HG03558 (cell line): Measurements from ENCODE around the gene RHOBTB3.
"Not testable (repeated sequence)": the region's sequence is repeated elsewhere in the genome, so short reads cannot be mapped to it uniquely, and the experiment has no call there.

Experiments used
- ATAC-seq: cut with Tn5 transposase; IDR thresholded peaks from one replicate; pipeline ENCODE4 v1.9.1; 2021; ENCODE audit warnings: moderate number of reproducible peaks; ENCODE audit not compliant: unreplicated experiment; ENCODE audit errors: extremely low read depth

Gene RHOBTB3

DNA sequence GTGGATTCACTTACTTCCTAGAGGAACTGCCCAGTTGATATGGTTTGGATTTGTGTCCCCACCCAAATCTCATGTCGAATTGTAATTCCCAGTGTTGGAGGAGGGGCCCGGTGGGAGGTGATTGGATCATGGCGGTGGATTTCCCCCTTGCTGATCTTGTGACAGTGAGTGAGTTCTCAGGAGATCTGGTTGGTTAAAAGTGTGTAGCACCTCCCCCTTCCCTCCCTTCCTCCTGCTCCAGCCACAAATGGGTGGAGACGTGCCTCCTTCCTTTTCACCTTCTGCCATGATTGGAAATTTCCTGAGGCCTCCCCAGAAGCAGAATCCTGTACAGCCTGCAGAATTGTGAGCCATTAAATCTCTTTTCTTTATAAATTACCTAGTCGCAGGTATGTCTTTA is 17.9 kb upstream of the RHOBTB3 start:
- not testable (repeated sequence) for ATAC-seq

DNA sequence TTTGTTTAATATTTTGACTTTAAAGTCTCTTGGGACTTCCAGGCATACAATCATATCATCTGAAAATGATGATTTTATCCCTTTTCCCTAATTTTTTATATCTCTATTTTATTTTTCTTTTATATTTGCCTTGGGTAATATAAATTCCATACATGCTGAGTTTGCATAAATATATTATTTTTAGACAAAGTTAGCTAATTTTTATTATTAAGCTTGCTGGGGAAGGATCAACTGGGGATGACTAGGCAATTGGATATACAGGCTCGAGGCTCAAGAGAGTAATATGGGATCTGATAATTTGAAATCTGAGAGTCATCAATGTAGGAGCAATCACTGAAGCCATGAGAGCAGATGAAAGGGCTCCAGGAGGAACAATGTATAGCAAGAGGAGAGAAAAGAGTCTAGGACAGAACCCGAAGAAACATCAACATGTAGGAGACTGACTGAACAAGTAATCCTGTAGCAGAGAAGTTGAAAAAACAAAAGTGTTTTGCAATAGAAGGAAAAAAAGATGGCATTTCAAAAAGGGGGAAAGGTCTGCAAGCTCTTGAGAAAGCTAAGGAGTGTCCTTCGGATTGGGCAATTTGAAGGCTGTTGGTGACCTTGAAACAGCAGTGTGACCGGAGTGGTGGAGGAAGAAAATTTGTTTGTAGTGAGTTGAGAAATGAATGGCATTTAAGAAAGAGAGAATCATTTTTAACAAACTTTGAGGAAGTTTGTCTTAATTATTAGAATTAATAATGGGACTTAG is 17.0 kb upstream of the RHOBTB3 start:
- no peak for ATAC-seq

- ATAC-seq, result peak; percentile 31
Measured at GRCh38 chr5:95715799-95716461, 15.2 kb upstream of the RHOBTB3 start.

GRCh38 chr5:95717439-95717838 is 13.7 kb upstream of the RHOBTB3 start:
- no peak for ATAC-seq

- ATAC-seq, result peak; percentile 63
Measured at GRCh38 chr5:95718203-95718602, 12.9 kb upstream of the RHOBTB3 start.

GRCh38 chr5:95718738-95719137 is 12.4 kb upstream of the RHOBTB3 start:
- no peak for ATAC-seq

DNA sequence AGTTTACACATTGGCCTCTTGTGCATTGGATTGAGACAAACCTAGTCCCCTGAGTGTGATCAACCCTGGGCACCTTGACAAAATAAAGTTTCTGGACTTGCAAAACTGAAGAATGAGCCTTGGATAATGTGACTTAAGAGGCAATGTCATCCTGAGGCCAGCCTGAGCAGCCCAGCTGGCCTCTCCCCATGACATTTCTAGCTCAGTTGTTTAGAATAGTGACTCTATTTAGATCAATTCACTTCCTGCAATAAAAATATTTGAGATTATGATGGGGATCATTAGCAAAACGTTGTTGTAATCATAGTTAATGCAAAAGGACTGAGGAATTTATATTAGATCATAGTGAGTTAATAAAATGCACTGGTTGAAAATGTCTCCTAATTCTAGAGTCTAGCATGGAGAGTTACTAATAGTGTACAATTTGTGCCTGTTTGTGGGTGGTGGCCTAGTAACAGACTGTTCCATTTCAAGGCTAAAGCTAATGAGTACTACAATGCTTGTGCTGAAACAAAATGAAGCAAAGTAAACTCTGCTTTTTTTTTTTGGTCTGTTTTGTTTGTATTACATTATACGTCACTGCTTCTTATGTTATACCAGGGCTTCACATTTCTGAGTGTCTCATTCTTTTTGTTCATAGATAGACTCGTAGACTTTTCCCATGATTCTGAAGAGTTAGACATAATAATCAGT is 10.9 kb upstream of the RHOBTB3 start:
- no peak for ATAC-seq

DNA sequence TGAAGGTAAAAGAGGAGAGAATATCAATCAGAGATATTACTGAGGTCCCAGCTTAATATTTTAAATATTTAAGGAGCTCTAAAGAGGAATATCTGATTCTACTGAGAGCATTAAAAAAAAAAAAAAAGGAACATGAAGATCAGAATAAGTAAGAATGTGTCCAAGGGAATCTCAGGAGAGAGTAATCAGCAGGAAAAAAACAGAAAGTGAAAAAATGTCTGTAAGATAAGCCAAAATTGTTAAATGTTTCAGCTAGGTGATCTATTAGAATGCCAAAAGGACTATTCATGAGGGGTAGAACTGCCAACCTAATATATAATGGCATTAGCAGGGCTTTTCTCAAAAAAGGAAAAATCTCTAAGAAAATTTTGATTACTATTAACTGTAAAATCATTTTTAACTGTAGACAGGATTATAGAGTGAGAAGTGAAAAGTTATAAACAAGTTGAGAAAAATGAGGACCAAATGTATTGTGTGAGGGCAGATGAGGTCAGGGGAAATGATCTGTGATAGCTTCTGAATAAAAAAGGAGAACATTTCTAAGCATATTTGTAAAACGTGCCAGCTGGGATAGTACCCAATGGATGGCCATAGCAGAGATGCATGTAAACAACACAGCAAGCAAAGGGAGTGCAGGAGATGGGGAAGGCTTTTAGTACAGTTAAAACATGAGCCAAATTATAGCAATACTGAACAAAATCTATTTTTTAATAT is 9.4 kb upstream of the RHOBTB3 start:
- no peak for ATAC-seq

GRCh38 chr5:95723632-95724369 is 7.3 kb upstream of the RHOBTB3 start:
- no peak for ATAC-seq

- ATAC-seq, result no peak
Measured at GRCh38 chr5:95725071-95725820, 5.9 kb upstream of the RHOBTB3 start.

- no peak for ATAC-seq
Measured at GRCh38 chr5:95725937-95726810, 5.0 kb upstream of the RHOBTB3 start.

GRCh38 chr5:95726811-95727763 is 4.0 kb upstream of the RHOBTB3 start:
- no peak for ATAC-seq

DNA sequence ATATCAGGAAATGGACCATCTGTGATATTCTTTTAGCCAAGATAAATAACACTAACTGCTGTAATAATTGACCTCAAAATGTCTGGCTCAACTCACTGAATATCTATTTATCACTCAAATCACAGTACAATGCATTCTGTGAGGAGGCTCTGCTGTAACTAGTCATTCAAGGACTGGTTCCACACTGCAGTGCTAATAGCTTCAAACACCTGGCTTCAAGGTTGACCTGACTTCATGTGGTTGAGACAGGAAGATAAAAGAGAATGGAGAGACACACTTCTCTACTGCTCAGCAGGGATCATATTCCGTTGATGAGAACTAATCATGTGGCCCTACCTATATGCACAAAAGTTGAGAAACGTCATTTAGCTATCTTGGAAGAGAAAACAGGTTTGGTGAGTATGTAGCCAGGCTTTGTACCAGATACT is 3.4 kb upstream of the RHOBTB3 start:
- peak; percentile 46 for ATAC-seq

DNA sequence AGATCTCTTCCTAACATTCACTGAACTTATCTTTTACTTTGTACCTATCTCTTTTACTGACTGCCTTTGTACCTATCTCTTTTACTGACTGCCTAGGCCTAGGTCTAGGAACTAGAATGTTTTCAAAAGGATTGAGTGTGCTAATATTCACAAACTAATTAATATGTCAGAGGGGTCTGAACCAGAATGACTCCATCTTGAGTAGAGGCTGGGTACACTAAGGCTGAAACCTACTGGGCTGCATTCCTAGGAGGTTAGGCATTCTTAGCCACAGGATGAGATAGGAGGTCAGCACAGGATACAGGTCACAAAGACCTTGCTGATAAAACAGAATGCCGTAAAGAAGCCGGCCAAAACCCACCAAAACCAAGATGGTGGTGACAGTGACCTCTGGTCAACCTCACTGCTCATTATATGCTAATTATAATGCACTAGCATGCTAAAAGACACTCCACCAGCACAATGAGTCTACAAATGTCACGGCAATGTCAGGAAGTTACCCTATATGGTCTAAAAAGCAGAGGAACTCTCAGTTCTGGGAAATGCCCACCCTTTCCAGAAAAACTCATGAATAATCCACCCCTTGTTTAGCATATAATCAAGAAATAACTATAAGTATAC is 2.5 kb upstream of the RHOBTB3 start:
- ATAC-seq, result no peak

DNA sequence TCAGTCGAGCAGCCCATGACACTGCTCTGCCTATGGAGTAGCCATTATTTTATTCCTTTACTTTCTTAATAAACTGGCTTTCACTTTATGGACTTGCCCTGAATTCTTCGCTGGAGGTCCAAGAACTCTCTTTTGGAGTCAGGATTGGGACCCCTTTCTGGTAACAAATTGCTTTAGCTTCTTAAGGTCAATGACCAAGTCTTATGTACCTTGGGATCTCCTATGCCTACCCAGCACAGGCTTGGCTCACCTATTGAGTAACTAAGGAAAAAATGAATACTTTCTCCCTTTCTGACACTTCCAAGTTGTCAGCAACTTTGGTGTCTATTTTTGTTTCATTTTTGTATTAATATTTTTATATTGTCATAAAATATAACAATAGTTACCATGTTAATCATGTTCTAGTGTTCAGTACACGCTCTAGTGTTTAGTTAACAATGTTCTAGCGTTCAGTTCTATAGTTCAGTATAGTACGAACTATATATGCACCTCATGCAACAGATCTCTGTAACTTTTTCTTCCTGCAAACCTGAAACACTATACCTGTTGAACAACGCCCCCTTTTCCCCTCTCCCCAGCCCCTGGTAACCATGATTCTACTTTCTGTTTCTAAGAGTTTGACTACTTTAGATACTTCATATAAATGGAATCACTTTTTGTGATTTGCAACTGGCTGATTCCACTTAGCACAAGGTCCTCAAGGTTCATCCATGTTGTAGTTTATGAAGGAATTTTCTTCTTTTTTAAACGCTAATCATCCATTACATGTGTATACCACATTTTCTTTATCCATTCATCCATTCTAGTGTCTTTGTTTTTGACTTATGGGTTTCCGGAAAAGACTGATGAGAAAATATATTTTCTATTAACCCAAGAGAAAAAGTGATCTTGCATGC is 1.8 kb upstream of the RHOBTB3 start:
- ATAC-seq, result no peak
